Mucosa of gallbladder (tissue), 1 donor: Measurements from ENCODE around the gene TBCK. TPM values are rescaled to one million over a fixed set of nuclear protein-coding genes. Genes with fewer than 3 reads are reported as not detected.

Source experiments
- DNase-seq: peaks from one replicate; pipeline ENCODE4 v3.0.0-alpha.2; 2020; ENCODE audit warnings: low spot score
- total RNA-seq: library from RNA; stranded (reverse); gene quantifications from one replicate; pipeline ENCODE4 v1.2.1, GENCODE V29; 2021
- donor health status: DM: no; HTN: no; CAD: no.

The TBCK gene
- total RNA-seq, 1 donor from 2014 or later: 70.6 TPM

GRCh38 chr4:106287353-106287969 lies 28.5 kb downstream of the TBCK start:
- peak; percentile 34 for DNase-seq

GRCh38 chr4:106286611-106287010 lies 29.4 kb downstream of the TBCK start:
- DNase-seq: no peak

- no peak for DNase-seq
These were observed 31.8 kb downstream of the TBCK start for GRCh38 chr4:106284227-106284626.

GRCh38 chr4:106277140-106277675 lies 38.8 kb downstream of the TBCK start:
- DNase-seq: no peak

- no peak for DNase-seq
These were observed 42.2 kb downstream of the TBCK start for GRCh38 chr4:106273831-106274230.

GRCh38 chr4:106270736-106271135 lies 45.3 kb downstream of the TBCK start:
- no peak for DNase-seq

- no peak for DNase-seq
These were observed 46.3 kb downstream of the TBCK start for GRCh38 chr4:106269711-106270110.

GRCh38 chr4:106268786-106269185 lies 47.2 kb downstream of the TBCK start:
- DNase-seq: no peak

- DNase-seq: no peak
These were observed 49.8 kb downstream of the TBCK start for GRCh38 chr4:106266201-106266600.

- DNase-seq: no peak
These were observed 51.7 kb downstream of the TBCK start for GRCh38 chr4:106264331-106264728.

GRCh38 chr4:106263594-106264330 lies 52.2 kb downstream of the TBCK start:
- DNase-seq: no peak

GRCh38 chr4:106261980-106262379 lies 54.0 kb downstream of the TBCK start:
- no peak for DNase-seq

GRCh38 chr4:106258145-106259045 lies 57.6 kb downstream of the TBCK start:
- no peak for DNase-seq

GRCh38 chr4:106256190-106256589 lies 59.8 kb downstream of the TBCK start:
- DNase-seq: no peak

- DNase-seq: no peak
These were observed 60.8 kb downstream of the TBCK start for GRCh38 chr4:106255195-106255594.

GRCh38 chr4:106253364-106254129 lies 62.5 kb downstream of the TBCK start:
- no peak for DNase-seq

GRCh38 chr4:106247600-106247999 lies 68.4 kb downstream of the TBCK start:
- DNase-seq: no peak

GRCh38 chr4:106246441-106246840 lies 69.6 kb downstream of the TBCK start:
- no peak for DNase-seq

- DNase-seq: no peak
These were observed 70.8 kb downstream of the TBCK start for GRCh38 chr4:106245176-106245575.

- no peak for DNase-seq
These were observed 75.3 kb downstream of the TBCK start for GRCh38 chr4:106240699-106241098.

GRCh38 chr4:106238820-106239420 lies 77.1 kb downstream of the TBCK start:
- DNase-seq: no peak
